ENCODE data around the gene MICAL2. TPM values are rescaled to one million over a fixed set of nuclear protein-coding genes. Genes with fewer than 3 reads are reported as not detected.

The MICAL2 gene
- total RNA-seq, 1 donor from 2014 or later, result 0.27 TPM

GRCh38 chr11:12149672-12150225 lies 39.4 kb downstream of the MICAL2 start:
- Mint-ChIP-seq H3K27ac (no peak overlapping the region), H3K4me3 (no peak overlapping the region), H3K9me3 (no peaks in the 10 kb centered on the region), H3K27me3 (no peaks in the 10 kb centered on the region), H3K4me1 (no peaks in the 10 kb centered on the region), H3K36me3 (ENCODE audit: low read depth) (no peaks in the 10 kb centered on the region)
- no peak for DNase-seq
- no peak for TF ChIP-seq CTCF (IDR thresholded peaks at IDR 0.05)
- CTCF ChIA-PET, result no interaction called here
- ATAC-seq (ENCODE audit: low read depth), result no peak
- POLR2A ChIA-PET, result no interaction called here
- intact Hi-C loops (cut with micrococcal nuclease), result no loop called here

- intact Hi-C loops (cut with micrococcal nuclease), result no loop called here
- POLR2A ChIA-PET, result no interaction called here
- Mint-ChIP-seq H3K4me1 (no peaks in the 10 kb centered on the region), H3K4me3 (no peak overlapping the region), H3K27ac (no peak overlapping the region), H3K27me3 (no peaks in the 10 kb centered on the region), H3K36me3 (ENCODE audit: low read depth) (no peaks in the 10 kb centered on the region), H3K9me3 (no peaks in the 10 kb centered on the region)
- CTCF ChIA-PET, result no interaction called here
- ATAC-seq (ENCODE audit: low read depth), result no peak
- DNase-seq, result no peak
- no peak for TF ChIP-seq CTCF (IDR thresholded peaks at IDR 0.05)
Measured at GRCh38 chr11:12150831-12151382, 40.5 kb downstream of the MICAL2 start.

- intact Hi-C loops (cut with micrococcal nuclease), result no loop called here
- no peaks in the 10 kb centered on the region for H3K27me3 Mint-ChIP-seq
- no peaks in the 10 kb centered on the region for H3K4me1 Mint-ChIP-seq
- no peak for DNase-seq
- ChIA-PET POLR2A (no interaction called here), CTCF (no interaction called here)
- no peak for ATAC-seq (ENCODE audit: low read depth)
- H3K4me3 Mint-ChIP-seq, result no peak overlapping the region
- H3K9me3 Mint-ChIP-seq, result no peaks in the 10 kb centered on the region
- no peak for TF ChIP-seq CTCF (IDR thresholded peaks at IDR 0.05)
- no peaks in the 10 kb centered on the region for H3K36me3 Mint-ChIP-seq (ENCODE audit: low read depth)
- H3K27ac Mint-ChIP-seq, result no peak overlapping the region
Measured at GRCh38 chr11:12152321-12152720, 41.9 kb downstream of the MICAL2 start.

GRCh38 chr11:12154871-12155668 lies 44.7 kb downstream of the MICAL2 start:
- ChIA-PET POLR2A (no interaction called here), CTCF (no interaction called here)
- DNase-seq, result no peak
- H3K36me3 Mint-ChIP-seq (ENCODE audit: low read depth), result no peaks in the 10 kb centered on the region
- no peak overlapping the region for H3K4me3 Mint-ChIP-seq
- no peaks in the 10 kb centered on the region for H3K4me1 Mint-ChIP-seq
- intact Hi-C loops (cut with micrococcal nuclease), result no loop called here
- no peaks in the 10 kb centered on the region for H3K27me3 Mint-ChIP-seq
- ATAC-seq (ENCODE audit: low read depth), result no peak
- no peaks in the 10 kb centered on the region for H3K9me3 Mint-ChIP-seq
- no peak overlapping the region for H3K27ac Mint-ChIP-seq
- no peak for TF ChIP-seq CTCF (IDR thresholded peaks at IDR 0.05)

- Mint-ChIP-seq H3K36me3 (ENCODE audit: low read depth) (no peaks in the 10 kb centered on the region), H3K9me3 (no peaks in the 10 kb centered on the region), H3K4me1 (no peaks in the 10 kb centered on the region), H3K4me3 (no peak overlapping the region), H3K27ac (no peak overlapping the region), H3K27me3 (no peaks in the 10 kb centered on the region)
- POLR2A ChIA-PET, result no interaction called here
- CTCF ChIA-PET, result no interaction called here
- TF ChIP-seq CTCF (IDR thresholded peaks at IDR 0.05), result no peak
- ATAC-seq (ENCODE audit: low read depth) (no peak), DNase-seq (no peak)
- intact Hi-C loops (cut with micrococcal nuclease), result no loop called here
Measured at GRCh38 chr11:12155696-12156095, 45.3 kb downstream of the MICAL2 start.

Measured in activated B cell treated with CpG ODN at 0.5 μM for 24 hours (primary cell).